Measurements from ENCODE around the gene RALGPS1. TPM values are rescaled to one million over a fixed set of nuclear protein-coding genes. Genes with fewer than 3 reads are reported as not detected.
A peak's percentile ranks its signal among the peaks of the same experiment; 100 is the strongest.

RALGPS1 gene
- total RNA-seq, 1 donor from 2014 or later = 15.2 TPM

DNA sequence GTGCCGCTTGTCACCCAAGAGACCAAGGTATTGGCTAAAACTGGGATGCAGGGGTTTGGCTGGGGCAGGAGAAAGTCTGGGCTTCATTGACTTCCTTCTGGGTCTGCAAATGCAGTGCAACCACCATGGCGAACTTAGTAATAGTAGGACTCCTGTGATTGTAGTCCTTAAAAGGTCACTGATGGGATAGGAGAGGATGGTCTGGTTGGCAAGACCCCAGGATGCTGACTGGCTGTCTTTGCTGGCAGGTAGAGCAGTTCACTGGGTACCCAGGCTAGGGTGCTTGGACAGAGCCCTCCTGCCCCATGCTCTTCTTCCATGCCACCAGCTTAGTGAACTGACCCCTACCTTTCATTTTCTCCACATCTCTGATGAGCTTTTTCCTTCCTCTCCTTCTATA, 170.6 kb downstream of the RALGPS1 start:
- Histone ChIP-seq H3K4me1 (peaks cover 7% of the 10 kb centered on the region), H3K4me3 (no peak overlapping the region), H3K9me3 (no peaks in the 10 kb centered on the region), H3K27me3 (no peaks in the 10 kb centered on the region), H3K27ac (no peak overlapping the region), H3K36me3 (peaks cover 0 to 15% of the 10 kb centered on the region in 2 donors)
- TF ChIP-seq, protein P1, sequence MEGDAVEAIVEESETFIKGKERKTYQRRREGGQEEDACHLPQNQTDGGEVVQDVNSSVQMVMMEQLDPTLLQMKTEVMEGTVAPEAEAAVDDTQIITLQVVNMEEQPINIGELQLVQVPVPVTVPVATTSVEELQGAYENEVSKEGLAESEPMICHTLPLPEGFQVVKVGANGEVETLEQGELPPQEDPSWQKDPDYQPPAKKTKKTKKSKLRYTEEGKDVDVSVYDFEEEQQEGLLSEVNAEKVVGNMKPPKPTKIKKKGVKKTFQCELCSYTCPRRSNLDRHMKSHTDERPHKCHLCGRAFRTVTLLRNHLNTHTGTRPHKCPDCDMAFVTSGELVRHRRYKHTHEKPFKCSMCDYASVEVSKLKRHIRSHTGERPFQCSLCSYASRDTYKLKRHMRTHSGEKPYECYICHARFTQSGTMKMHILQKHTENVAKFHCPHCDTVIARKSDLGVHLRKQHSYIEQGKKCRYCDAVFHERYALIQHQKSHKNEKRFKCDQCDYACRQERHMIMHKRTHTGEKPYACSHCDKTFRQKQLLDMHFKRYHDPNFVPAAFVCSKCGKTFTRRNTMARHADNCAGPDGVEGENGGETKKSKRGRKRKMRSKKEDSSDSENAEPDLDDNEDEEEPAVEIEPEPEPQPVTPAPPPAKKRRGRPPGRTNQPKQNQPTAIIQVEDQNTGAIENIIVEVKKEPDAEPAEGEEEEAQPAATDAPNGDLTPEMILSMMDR (IDR thresholded peaks at IDR 0.05) = no peak
- no peak for TF ChIP-seq POLR2AphosphoS5 (IDR thresholded peaks at IDR 0.05; ENCODE audit: insufficient read depth in 1 of 2, low read depth in 1 of 2)
- no peak for TF ChIP-seq POLR2A (IDR thresholded peaks at IDR 0.05)
- no peak for DNase-seq (ENCODE audit: extremely low spot score in 2 of 2)
- intact Hi-C loops (cut with DNase I) = no loop called here

DNA sequence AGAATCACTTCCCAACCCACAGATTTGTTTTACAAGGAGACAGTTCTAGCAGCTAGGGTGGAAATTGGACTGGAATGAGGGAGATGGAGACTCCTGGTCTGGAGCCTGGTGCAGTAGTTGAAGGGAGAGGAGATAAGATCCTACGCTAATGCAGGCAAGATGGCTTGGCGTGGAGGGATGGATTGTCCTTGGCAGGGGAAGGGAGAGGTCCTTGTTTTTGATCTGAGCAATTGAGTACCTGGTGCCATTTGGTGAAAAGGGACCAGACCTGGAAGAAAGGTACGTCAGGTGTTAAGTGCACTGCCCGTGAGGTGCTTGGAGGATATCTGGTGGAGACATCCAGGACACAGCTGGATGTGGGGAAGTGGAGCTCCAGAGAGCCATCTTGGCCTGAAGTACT, 172.2 kb downstream of the RALGPS1 start:
- H3K27ac ChIP-seq = no peak overlapping the region
- peaks cover 7% of the 10 kb centered on the region for H3K4me1 ChIP-seq
- no peak for TF ChIP-seq POLR2A (IDR thresholded peaks at IDR 0.05)
- no peak for TF ChIP-seq POLR2AphosphoS5 (IDR thresholded peaks at IDR 0.05; ENCODE audit: insufficient read depth in 1 of 2, low read depth in 1 of 2)
- TF ChIP-seq, protein P1 (IDR thresholded peaks at IDR 0.05) = no peak
- H3K4me3 ChIP-seq = no peak overlapping the region
- H3K36me3 ChIP-seq = peaks cover 0 to 25% of the 10 kb centered on the region in 2 donors
- intact Hi-C loops (cut with DNase I) = no loop called here
- no peak for DNase-seq (ENCODE audit: extremely low spot score in 2 of 2)
- no peaks in the 10 kb centered on the region for H3K9me3 ChIP-seq
- H3K27me3 ChIP-seq = no peaks in the 10 kb centered on the region

DNA sequence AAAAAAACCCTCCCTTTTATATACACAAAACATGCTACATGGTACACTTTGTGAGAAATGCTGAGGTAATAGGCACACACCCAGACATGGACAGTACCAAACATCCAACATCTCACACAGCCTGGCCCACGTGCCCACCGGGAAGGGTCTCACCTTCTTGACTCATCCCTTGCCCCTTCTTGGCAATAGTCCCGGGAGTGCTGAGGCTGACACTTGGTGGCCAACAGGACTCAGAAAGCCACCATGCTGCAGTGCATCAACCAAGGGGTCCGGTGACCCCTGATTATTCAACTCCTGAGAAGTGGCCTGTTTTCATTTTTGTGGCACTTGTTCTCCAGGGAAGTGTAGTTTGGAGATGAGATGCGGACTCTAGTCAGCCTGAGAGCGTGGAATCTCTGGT, 172.8 kb downstream of the RALGPS1 start:
- peak in 1 of 2 donors; percentile 83 for DNase-seq (ENCODE audit: extremely low spot score in 2 of 2)
- no peak for TF ChIP-seq POLR2A (IDR thresholded peaks at IDR 0.05)
- TF ChIP-seq, protein P1 (IDR thresholded peaks at IDR 0.05) = no peak
- TF ChIP-seq POLR2AphosphoS5 (IDR thresholded peaks at IDR 0.05; ENCODE audit: insufficient read depth in 1 of 2, low read depth in 1 of 2) = no peak
- no peak overlapping the region for H3K27ac ChIP-seq

DNA sequence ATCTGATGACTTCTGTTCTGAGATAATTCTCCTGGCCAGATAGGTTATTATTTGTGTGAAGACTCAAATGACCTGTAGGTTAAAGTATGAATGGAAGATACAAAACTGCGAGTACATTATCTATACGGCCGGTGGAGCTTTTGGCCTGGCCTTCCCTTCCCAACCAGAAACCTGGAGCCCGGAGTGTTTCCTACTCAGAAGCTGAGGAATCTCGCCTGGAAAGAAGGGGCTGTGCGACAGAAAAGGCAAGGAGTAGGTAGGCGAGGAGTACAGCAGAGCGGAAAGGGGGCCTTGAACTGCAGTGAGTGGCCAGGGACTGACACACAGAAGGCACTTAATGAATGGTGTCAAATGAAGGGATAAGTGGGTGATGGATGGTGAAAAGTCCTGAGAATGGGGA, 173.3 kb downstream of the RALGPS1 start:
- intact Hi-C loops (cut with DNase I) = no loop called here
- H3K9me3 ChIP-seq = no peaks in the 10 kb centered on the region
- no peaks in the 10 kb centered on the region for H3K27me3 ChIP-seq
- TF ChIP-seq, protein P1 (IDR thresholded peaks at IDR 0.05) = no peak
- TF ChIP-seq POLR2A (IDR thresholded peaks at IDR 0.05) (no peak), POLR2AphosphoS5 (IDR thresholded peaks at IDR 0.05; ENCODE audit: insufficient read depth in 1 of 2, low read depth in 1 of 2) (no peak)
- H3K4me3 ChIP-seq = no peak overlapping the region
- peaks cover 7% of the 10 kb centered on the region for H3K4me1 ChIP-seq
- no peak for DNase-seq (ENCODE audit: extremely low spot score in 2 of 2)
- peaks cover 0 to 35% of the 10 kb centered on the region in 2 donors for H3K36me3 ChIP-seq
- no peak overlapping the region for H3K27ac ChIP-seq

More for the DNA sequence above, 172.8 kb downstream of the RALGPS1 start:
- no peaks in the 10 kb centered on the region for H3K9me3 ChIP-seq
- H3K4me1 ChIP-seq = peaks cover 7% of the 10 kb centered on the region
- no peaks in the 10 kb centered on the region for H3K27me3 ChIP-seq
- H3K4me3 ChIP-seq = no peak overlapping the region
- peaks cover 0 to 31% of the 10 kb centered on the region in 2 donors for H3K36me3 ChIP-seq
- intact Hi-C loops (cut with DNase I) = no loop called here

DNA sequence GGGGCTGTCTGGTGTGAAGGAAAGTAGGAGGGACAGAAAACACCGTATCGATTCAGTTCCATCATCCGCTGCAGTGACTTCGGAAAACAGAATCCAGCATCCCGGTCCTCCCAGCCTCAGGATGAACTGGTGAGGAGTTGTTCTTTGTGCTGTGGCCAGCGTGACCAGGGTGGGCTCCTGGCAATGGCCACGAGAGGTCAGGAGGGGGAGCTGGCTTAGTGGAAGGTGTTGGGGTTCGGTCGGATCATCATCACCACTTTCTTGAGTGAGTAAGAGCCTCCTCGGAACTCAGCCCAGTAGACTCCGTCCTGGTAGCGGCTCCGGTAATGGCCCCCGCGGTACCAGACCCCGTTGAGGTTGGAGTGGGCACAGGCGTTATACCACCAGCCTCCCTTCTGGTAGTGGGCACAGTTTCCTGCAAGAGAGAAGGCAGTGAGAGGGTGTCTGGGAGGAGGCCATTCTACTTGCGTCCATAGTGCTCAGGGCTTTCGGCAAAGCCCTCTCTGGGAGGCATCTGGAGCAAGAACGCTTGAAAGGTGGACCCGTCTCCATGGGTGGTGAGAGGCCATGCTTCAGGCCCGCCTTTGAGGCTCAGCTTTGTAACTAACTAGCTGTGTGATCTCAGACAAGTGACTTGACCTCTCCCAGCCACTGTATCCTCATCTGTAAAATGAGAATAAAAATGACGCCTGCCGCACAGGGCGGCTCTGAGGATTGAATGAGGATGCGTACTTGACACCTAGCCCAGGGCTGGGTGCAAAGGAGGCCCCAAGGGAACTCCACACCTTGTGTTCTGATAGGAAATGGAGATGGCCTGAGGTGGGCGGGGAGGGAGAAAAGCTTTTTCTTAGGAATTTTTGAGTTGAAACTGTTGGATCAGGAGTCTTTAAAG, 174.4 kb downstream of the RALGPS1 start:
- H3K36me3 ChIP-seq = peaks cover 0 to 46% of the 10 kb centered on the region in 2 donors
- peaks cover 7% of the 10 kb centered on the region for H3K4me1 ChIP-seq
- DNase-seq (ENCODE audit: extremely low spot score in 2 of 2) = no peak
- no peaks in the 10 kb centered on the region for H3K27me3 ChIP-seq
- TF ChIP-seq, protein P1 (IDR thresholded peaks at IDR 0.05) = no peak
- TF ChIP-seq POLR2AphosphoS5 (IDR thresholded peaks at IDR 0.05; ENCODE audit: insufficient read depth in 1 of 2, low read depth in 1 of 2) (no peak), POLR2A (IDR thresholded peaks at IDR 0.05) (no peak)
- H3K4me3 ChIP-seq = no peak overlapping the region
- H3K27ac ChIP-seq = peak overlapping the region; percentile 67
- intact Hi-C loops (cut with DNase I) = no loop called here
- H3K9me3 ChIP-seq = no peaks in the 10 kb centered on the region

All from vagina (tissue), 2 donors.